RPMI8226 (cell line): ENCODE measurements around the gene KBTBD2.
"Not testable (repeated sequence)": the region's sequence is repeated elsewhere in the genome, so short reads cannot be mapped to it uniquely, and the experiment has no call there.

Source experiments
- DNase-seq: peaks from one replicate; pipeline ENCODE4 v3.0.0-alpha.2; 2015

The KBTBD2 gene

DNA sequence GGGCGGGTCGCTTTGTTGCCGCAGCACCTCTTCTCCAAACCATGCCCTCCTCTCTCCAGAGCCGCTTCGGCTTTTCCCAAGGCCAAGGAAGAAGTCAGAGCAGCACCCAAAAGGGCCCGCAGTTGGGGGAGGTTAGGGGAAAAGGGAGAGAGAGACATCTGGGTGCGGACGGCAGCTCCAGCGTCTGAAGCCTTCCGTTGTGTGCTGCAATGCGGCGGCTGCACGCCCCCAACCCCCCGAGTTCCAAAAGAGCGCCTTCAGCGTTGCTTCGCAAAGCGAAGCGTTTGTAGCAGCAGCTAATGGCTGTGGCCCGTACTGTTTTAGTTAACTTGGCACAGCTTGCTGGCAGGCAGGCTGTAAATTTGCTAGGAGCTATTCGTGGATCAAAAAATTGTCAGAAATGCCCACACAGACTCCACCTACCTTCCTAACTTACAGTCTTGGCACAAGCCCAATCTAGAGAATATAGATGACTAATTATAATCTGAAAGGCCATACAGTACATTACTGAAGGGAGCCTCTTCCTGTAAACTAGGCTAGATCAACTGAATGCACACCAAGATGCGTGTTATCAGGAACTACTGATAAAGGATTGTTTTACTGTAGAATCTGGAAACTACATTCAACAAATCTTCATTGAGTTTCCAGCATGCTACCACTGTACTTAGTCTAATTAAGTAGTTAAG, 1.1 kb upstream of the KBTBD2 start:
- peak; percentile 89 for DNase-seq

DNA sequence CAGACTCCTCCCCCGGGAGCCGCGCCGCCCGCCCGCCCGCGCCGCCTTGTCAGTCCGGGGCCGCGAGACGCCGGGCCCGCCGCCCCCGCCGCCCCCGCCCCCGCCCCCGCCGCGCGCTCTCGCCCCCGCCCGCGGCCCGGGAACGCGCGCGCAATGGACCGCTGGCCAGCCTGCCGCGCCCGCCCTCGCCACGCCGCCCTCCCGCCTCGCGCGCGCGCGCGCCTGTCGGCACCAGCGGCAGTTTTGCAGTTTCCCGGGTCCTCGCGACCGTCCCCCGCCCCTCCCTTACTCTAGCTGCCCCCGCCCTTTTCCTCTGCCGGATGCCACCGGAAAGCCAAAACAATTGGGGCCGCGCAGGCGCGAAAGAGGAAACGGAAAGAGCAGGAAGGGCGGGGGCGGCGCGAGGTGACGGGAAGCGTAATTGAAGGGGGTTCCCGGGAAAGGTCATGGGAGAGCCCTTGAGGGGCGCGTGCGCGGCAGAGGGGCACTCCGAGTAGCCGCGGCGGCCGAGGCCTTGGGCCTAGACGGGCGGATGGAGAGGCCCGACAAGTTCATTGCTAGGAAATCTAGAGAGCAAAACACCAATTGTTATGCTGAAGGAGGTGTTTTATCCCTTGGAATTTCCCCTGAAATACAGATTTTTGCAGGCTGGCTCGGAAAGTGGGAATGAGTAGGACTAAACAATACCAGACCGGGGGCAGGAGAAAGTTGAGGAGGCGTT, 400 bp upstream of the KBTBD2 start:
- peak; percentile 98 for DNase-seq

DNA sequence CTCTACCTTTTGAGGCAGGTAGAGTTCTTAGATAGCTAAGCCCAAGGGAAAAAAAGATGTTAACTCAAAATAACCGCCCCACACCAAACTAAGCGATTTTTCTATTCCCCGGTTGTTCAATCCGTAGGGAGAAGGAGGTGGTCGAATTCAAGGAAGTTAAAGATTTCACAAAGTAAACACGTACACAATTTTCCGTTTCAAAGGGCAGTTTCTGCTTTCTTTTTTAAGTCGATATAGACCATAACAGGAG, 842 bp downstream of the KBTBD2 start:
- no peak for DNase-seq

DNA sequence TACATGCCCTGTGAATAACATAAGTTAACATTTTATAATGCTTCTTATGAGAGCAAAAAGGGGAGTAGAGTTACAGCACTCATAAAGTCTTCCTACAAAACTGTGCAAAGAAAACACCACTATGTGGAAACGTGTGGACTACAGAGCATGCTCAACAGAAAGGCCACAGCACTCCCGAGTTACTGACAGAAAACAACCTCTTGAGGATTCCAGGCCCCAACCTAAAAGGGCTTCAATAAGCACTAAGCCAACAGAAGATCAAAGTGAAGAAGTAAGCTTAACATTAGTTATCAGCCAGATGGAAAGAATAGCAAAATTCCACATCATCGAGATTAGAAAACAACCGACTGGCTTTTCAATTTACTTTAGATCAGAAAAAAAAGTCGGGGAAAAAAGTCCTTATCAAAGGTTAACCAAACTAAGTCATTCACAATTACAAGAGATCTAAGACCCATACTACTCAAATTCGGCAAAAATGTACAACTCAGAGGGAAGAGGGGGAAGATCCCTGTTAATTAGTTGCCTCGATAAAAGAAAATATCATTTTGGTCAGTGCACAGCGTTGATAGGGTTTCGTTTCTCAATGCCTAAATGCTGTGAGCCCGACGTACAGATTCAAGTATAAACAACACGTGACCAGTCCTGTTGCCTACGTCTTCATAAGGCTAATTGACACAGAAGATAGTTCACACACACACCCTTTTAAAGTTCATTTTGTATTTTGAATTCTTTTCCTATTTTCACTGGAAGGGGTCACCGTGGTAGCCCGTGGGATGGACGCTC, 1.4 kb downstream of the KBTBD2 start:
- DNase-seq: peak; percentile 79

DNA sequence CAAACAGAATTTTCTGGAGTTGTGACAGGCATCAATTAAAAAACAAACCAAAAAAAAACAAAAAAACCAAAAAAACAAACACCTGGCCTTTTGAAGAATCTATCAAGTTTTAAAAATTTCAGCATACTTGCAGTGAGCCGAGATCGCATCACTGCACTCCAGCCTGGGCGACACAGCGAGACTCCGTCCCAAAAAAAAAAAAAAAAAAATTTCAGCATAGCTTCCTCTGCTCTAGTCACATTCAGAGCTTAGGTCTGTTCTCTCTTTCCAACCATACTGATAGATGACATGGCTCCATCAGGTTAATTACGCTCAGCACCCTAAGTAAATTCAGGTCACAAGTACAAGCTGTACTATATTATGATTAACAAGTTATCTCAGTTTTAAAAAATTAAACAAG, 3.1 kb downstream of the KBTBD2 start:
- DNase-seq: no peak

DNA sequence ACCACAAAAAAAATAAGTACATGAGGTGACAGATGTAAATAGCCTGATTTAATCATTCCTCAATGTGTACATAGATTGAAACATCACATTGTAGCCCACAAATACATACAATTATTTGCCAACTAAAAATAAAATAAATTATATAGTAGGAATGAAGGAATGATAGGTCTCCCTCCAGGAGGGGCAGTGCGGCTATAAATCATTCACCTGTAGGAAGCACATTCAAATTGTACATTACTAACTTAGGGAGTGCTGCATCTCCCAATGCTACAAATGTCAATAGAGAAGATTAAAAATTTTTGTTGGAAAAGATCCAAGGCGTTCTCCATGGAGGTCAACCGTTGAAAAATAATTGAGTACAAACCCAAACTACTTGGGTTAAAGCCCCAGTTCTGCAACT, 4.2 kb downstream of the KBTBD2 start:
- DNase-seq: no peak

- DNase-seq: no peak
Measured at GRCh38 chr7:32881074-32881982, 10.2 kb downstream of the KBTBD2 start.

- no peak for DNase-seq
Measured at GRCh38 chr7:32879460-32879859, 12.1 kb downstream of the KBTBD2 start.

DNA sequence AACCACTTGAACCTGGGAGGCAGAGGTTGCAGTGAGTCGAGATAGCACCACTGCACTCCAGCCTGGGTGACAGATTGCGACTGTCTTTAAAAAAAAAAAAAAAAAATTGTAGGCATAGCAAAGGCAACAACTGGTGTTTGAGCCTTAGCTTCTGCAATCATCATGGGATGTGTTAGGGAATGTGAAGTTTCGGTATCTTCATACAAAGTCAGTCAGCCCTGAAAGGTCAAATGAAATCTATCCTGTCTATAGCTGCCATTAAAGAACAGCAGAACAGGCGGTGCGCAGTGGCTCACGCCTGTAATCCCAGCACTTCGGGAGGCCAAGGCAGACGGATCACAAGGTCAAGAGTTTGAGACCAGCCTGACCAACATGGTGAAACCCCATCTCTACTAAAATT, 13.5 kb downstream of the KBTBD2 start:
- not testable (repeated sequence) for DNase-seq

DNA sequence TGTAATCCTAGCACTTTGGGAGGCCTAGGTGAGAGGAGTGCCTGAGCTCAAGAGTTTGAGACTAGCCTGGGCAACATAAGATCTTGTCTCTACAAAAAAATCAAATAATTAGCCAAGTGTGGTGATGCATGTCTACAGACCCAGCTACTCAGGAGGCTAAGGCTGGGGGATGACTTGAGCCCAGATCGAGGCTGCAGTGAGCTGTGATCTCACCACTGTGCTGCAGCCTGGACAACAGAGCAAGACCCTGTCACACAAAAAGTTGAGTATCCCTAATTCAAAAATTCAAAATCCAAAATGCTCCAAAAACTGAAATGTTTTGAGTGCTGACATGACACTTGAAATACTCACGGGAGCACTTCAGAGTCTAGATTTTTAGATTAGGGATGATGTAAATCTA, 19.1 kb downstream of the KBTBD2 start:
- no peak for DNase-seq

GRCh38 chr7:32871624-32872371, 19.8 kb downstream of the KBTBD2 start:
- no peak for DNase-seq

- DNase-seq: no peak
Measured at GRCh38 chr7:32870298-32870697, 21.3 kb downstream of the KBTBD2 start.

DNA sequence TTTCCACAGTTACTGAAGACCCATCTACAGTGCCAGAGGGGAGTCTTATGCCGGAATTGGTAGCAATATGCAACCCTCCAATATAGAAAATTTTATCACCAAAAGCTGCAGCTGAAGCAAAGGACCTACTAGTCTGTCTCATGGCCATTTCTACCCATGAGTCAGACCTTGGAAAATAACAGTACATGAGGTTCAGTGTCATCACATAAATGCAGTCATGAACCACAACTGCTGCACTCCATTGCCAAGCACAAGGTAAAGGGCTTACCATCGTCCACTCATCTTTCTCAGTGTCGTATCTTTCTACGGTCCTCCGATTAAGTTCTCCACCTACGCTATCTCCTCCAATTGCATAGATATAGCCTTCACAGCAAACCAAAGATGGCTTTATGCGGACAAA, 21.8 kb downstream of the KBTBD2 start:
- DNase-seq: no peak

GRCh38 chr7:32868116-32868515, 23.4 kb downstream of the KBTBD2 start:
- DNase-seq: no peak

DNA sequence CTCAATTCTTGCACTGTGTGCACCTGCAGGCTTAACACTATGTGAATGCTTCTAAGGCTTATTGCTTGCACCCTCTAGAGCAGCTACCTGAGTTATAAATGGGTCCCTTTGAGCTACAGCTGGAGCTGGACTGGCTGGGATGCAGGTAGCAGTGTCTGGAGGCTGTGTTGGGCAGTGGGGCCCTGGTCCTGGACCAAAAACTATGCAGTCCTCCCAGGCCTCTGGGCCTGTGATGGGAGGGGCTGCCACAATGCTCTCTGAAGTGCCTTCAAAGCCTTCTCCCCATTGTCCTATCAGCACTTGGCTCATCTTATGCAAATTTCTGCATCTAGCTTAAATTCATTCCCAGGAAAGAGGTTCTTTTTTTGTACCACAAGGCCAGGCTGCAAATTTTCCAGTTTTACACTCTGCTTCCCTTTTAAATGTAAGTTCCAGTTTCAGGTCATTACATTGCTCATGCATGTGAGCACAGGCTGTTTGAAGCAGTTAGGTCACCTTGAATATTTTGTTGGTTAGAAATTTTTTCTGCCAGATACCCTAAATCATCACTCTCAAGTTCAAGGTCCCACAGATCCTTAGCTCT, 26.0 kb downstream of the KBTBD2 start:
- no peak for DNase-seq

DNA sequence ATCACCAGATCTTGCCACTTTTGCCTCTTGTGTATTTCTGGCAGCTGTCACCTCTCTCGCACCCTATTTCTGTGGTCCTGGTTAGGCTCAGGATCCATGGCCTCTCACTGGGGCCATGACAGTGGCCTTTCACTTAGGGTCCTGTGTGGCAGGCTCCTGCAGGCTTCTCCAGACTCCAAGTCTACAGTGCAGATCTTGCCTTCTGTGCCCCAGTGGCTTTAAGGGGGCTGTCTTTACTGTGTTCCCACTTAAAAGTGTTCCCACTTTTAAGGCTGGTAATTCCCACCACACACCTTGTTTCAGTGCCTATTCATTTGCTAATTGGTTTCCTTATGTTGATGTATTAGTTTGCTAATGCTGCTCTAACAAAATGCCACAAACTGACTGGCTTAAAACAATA, 27.7 kb downstream of the KBTBD2 start:
- DNase-seq: not testable (repeated sequence)

GRCh38 chr7:32860090-32860489, 31.5 kb downstream of the KBTBD2 start:
- no peak for DNase-seq

- DNase-seq: no peak
Measured at GRCh38 chr7:32858648-32859047, 32.9 kb downstream of the KBTBD2 start.

- not testable (repeated sequence) for DNase-seq
Measured at GRCh38 chr7:32857063-32857462, 34.5 kb downstream of the KBTBD2 start.

- not testable (repeated sequence) for DNase-seq
Measured at GRCh38 chr7:32855837-32856775, 35.5 kb downstream of the KBTBD2 start.

- DNase-seq: not testable (repeated sequence)
Measured at GRCh38 chr7:32850654-32851053, 40.9 kb downstream of the KBTBD2 start.
